Measurements from ENCODE around the gene SHISA2. TPM values are rescaled to one million over a fixed set of nuclear protein-coding genes. Genes with fewer than 3 reads are reported as not detected.

SHISA2 gene
- total and polyA plus RNA-seq, 2 experiments from 2014 or later = 1.1 to 1.8 TPM

DNA sequence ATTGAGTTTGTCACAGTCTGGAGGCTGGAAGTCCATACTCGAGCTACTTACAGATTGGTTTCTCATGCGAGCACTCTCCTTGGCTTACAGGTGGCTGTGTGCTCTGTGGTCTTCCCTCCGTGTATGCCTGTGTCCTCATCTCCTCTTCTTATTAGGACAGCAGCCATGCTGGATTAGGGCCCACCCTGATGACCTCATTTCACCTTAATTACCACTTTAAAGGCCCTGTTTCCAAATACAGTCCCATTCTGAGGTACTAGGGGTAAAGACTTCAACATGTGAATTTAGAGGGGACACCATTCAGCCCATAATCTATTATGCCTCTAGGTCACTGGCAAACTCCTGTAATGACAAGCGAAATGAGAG is 40.6 kb downstream of the SHISA2 start:
- DNase-seq (ENCODE audit: low spot score) = no peak
- H2AFZ ChIP-seq = no peak overlapping the region
- H3K4me1 ChIP-seq (ENCODE audit: insufficient read depth) = no peaks in the 10 kb centered on the region
- no peak overlapping the region for H3K4me3 ChIP-seq
- H3K9me2 ChIP-seq (replicated peaks; ENCODE audit: insufficient read depth) = no peaks in the 10 kb centered on the region
- no peaks in the 10 kb centered on the region for H4K20me1 ChIP-seq (ENCODE audit: insufficient read depth, poor library complexity, severe bottlenecking)
- WGBS (ENCODE audit: low lambda C conversion rate, missing lambda C conversion rate) = 84% methylated on average over 4 of the region's 4 CpGs
- no peaks in the 10 kb centered on the region for H3K9me3 ChIP-seq (ENCODE audit: low read depth)
- no peaks in the 10 kb centered on the region for H3K36me3 ChIP-seq (replicated peaks; ENCODE audit: insufficient read depth, low read depth)
- H3K4me2 ChIP-seq = no peak overlapping the region
- H3K79me2 ChIP-seq = no peaks in the 10 kb centered on the region
- H3K27me3 ChIP-seq = no peaks in the 10 kb centered on the region
- no peak for TF ChIP-seq EZH2phosphoT487 (IDR thresholded peaks at IDR 0.05; ENCODE audit: low read depth, severe bottlenecking, unreplicated experiment)
- TF ChIP-seq, protein P1, sequence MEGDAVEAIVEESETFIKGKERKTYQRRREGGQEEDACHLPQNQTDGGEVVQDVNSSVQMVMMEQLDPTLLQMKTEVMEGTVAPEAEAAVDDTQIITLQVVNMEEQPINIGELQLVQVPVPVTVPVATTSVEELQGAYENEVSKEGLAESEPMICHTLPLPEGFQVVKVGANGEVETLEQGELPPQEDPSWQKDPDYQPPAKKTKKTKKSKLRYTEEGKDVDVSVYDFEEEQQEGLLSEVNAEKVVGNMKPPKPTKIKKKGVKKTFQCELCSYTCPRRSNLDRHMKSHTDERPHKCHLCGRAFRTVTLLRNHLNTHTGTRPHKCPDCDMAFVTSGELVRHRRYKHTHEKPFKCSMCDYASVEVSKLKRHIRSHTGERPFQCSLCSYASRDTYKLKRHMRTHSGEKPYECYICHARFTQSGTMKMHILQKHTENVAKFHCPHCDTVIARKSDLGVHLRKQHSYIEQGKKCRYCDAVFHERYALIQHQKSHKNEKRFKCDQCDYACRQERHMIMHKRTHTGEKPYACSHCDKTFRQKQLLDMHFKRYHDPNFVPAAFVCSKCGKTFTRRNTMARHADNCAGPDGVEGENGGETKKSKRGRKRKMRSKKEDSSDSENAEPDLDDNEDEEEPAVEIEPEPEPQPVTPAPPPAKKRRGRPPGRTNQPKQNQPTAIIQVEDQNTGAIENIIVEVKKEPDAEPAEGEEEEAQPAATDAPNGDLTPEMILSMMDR (IDR thresholded peaks at IDR 0.05; ENCODE audit: poor library complexity) = no peak
- TF ChIP-seq EZH2 (IDR thresholded peaks at IDR 0.05; ENCODE audit: borderline replicate concordance) = no peak
- H3K27ac ChIP-seq = no peak overlapping the region

DNA sequence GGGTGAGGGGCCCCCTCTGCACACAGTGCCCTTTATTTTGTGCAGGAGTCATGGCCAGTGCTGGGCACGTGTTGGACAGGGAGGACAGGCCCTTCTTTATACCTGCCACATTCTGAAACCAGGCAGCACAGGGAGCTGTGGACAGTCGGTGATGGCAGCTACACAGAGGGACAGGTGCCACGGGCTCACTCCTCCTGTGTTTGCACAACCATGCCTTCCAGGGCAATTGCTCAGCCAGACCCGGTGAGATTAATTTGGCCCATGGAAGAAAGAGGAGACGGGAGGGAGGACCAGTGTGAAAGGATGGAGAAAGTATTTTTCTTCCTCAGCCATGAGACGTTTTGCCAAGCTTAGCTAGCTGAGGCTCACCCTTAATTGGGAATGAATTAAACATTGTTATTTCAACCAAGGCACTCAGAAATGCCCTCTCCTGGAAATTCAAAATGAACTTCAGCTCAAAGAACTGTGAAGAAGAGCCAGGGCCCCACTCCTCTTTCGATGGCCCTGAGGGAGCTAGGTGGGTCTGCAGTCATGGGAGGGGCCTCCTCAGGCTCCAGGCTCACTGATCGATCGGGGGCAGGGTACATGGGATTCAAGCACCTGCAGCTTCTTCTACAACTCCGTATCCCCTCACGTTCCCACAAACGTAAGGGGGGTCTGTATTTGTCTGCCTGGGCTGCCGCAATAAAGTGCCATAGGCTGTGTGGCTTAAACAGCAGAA is 41.2 kb downstream of the SHISA2 start:
- WGBS (ENCODE audit: low lambda C conversion rate, missing lambda C conversion rate) = 79% methylated on average over 13 of the region's 13 CpGs
- TF ChIP-seq, protein P1 (IDR thresholded peaks at IDR 0.05; ENCODE audit: poor library complexity) = no peak
- no peak for TF ChIP-seq EZH2phosphoT487 (IDR thresholded peaks at IDR 0.05; ENCODE audit: low read depth, severe bottlenecking, unreplicated experiment)
- TF ChIP-seq EZH2 (IDR thresholded peaks at IDR 0.05; ENCODE audit: borderline replicate concordance) = no peak

DNA sequence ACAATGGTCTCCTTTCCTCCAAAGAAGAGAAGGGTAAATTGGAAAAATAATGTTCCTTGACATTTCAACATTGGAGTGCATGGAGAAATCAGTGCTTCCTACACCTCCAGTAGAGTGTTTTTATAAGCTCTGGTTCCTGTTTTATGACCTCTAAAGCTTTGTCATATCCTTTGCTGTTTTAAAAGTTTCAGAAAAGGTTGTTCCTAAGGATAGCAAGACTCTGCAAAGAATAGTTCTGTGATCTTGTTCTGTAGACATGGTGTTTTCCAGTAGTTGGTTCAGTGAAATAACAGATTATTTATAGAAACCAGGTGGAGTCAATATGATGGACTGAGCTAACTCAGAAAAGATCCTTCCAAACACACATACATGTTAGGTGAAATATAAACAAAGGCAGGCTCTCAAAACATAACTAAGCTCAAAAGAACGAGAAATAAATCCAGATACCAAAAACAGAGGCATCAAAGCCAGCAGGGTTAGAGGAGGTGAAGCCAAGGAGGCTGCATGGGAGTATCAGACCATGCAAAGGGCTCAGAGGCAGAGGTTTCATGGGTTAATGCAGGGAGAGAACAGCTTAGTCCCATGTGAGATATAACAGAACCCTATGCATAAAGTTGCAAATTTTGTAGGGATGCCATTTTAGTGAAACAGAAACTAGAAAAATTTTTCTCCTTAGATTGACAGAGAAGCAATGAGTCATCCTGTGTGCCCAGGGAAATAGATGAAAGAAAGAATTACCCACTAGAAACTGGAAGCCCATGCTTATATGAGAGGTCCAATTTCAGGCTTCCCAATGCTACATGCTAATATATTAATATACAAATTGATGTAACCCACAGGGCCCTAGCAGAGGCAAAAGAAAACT is 44.3 kb downstream of the SHISA2 start:
- no peaks in the 10 kb centered on the region for H3K4me1 ChIP-seq (ENCODE audit: insufficient read depth)
- H3K4me3 ChIP-seq = no peak overlapping the region
- H3K9me3 ChIP-seq (ENCODE audit: low read depth) = peaks cover 5% of the 10 kb centered on the region
- H3K4me2 ChIP-seq = no peak overlapping the region
- no peaks in the 10 kb centered on the region for H3K79me2 ChIP-seq
- no peaks in the 10 kb centered on the region for H4K20me1 ChIP-seq (ENCODE audit: insufficient read depth, poor library complexity, severe bottlenecking)
- H2AFZ ChIP-seq = no peak overlapping the region
- H3K27me3 ChIP-seq = no peaks in the 10 kb centered on the region
- H3K27ac ChIP-seq = no peak overlapping the region
- H3K9me2 ChIP-seq (replicated peaks; ENCODE audit: insufficient read depth) = no peaks in the 10 kb centered on the region
- no peaks in the 10 kb centered on the region for H3K36me3 ChIP-seq (replicated peaks; ENCODE audit: insufficient read depth, low read depth)
- no peak for TF ChIP-seq EZH2phosphoT487 (IDR thresholded peaks at IDR 0.05; ENCODE audit: low read depth, severe bottlenecking, unreplicated experiment)
- no peak for TF ChIP-seq EZH2 (IDR thresholded peaks at IDR 0.05; ENCODE audit: borderline replicate concordance)
- TF ChIP-seq, protein P1 (IDR thresholded peaks at IDR 0.05; ENCODE audit: poor library complexity) = no peak
- no peak for DNase-seq (ENCODE audit: low spot score)
- 70% methylated on average over 1 of the region's 1 CpG for WGBS (ENCODE audit: low lambda C conversion rate, missing lambda C conversion rate)

More for the DNA sequence above, 41.2 kb downstream of the SHISA2 start:
- Histone ChIP-seq H2AFZ (no peak overlapping the region), H3K79me2 (no peaks in the 10 kb centered on the region), H3K9me3 (ENCODE audit: low read depth) (no peaks in the 10 kb centered on the region), H3K4me3 (no peak overlapping the region), H3K9me2 (replicated peaks; ENCODE audit: insufficient read depth) (no peaks in the 10 kb centered on the region), H3K36me3 (replicated peaks; ENCODE audit: insufficient read depth, low read depth) (no peaks in the 10 kb centered on the region), H4K20me1 (ENCODE audit: insufficient read depth, poor library complexity, severe bottlenecking) (no peaks in the 10 kb centered on the region), H3K27ac (no peak overlapping the region), H3K4me2 (no peak overlapping the region), H3K27me3 (no peaks in the 10 kb centered on the region), H3K4me1 (ENCODE audit: insufficient read depth) (no peaks in the 10 kb centered on the region)
- DNase-seq (ENCODE audit: low spot score) = no peak

Other genes with a start within 250 kb of the SHISA2 start
- gene RNF6, start 170.3 kb upstream of the SHISA2 start, total RNA-seq = 34.0 and 37.2 TPM in 2 replicates
- 30.9 and 31.9 TPM in 2 replicates for gene RNF6, start 170.3 kb upstream of the SHISA2 start, polyA plus RNA-seq
- gene CDK8, start 202.1 kb upstream of the SHISA2 start, total RNA-seq = 22.4 and 27.0 TPM in 2 replicates
- 9.6 and 16.1 TPM in 2 replicates for gene CDK8, start 202.1 kb upstream of the SHISA2 start, polyA plus RNA-seq

Measured in hepatocyte (in vitro differentiated cells).